SU-DHL-6 (cell line): ENCODE data around the gene KHDC4.

Source experiments
- H2AFZ ChIP-seq: fragments of 200-600 bp; sonication (generic); 2 replicates; pipeline ENCODE4 v1.6.1; 2014; ENCODE audit warnings: low read depth, mild to moderate bottlenecking, moderate library complexity, mixed read lengths, antibody characterized with exemption, low read length; ENCODE audit not compliant: severe bottlenecking
- H3F3A ChIP-seq: fragments of 200-600 bp; shearing (Covaris generic); 2 replicates; pipeline ENCODE4 v1.6.0; 2016; ENCODE audit warnings: antibody characterized with exemption, mild to moderate bottlenecking; ENCODE audit not compliant: insufficient read depth
- H3K27ac ChIP-seq: fragments of 200-600 bp; sonication (generic); 2 replicates; pipeline ENCODE4 v1.5.1; 2016; ENCODE audit warnings: low read depth, mild to moderate bottlenecking, low read length, moderate library complexity, mixed read lengths
- H3K27me3 ChIP-seq: fragments of 200-600 bp; sonication (generic), shearing (Covaris generic); 2 replicates; pipeline ENCODE4 v1.6.0; 2014; ENCODE audit warnings: mild to moderate bottlenecking, low read length
- H3K36me3 ChIP-seq: fragments of 200-600 bp; sonication (generic); 2 replicates; pipeline ENCODE4 v1.6.1; 2014; ENCODE audit warnings: mild to moderate bottlenecking, low read length, mixed read lengths
- H3K4me2 ChIP-seq: fragments of 300-600, 200-600 bp; shearing (Covaris generic), sonication (generic); 2 replicates; pipeline ENCODE4 v1.6.0; 2014; ENCODE audit warnings: low read length, low read depth, mild to moderate bottlenecking; ENCODE audit not compliant: poor library complexity, severe bottlenecking
- H3K4me3 ChIP-seq: fragments of 200-600 bp; sonication (generic); 2 replicates; pipeline ENCODE4 v1.5.1; 2014; ENCODE audit warnings: antibody characterized with exemption, low read length, mild to moderate bottlenecking, mixed read lengths; ENCODE audit not compliant: insufficient read depth, poor library complexity, severe bottlenecking
- H3K79me2 ChIP-seq: fragments of 200-600 bp; sonication (generic); 2 replicates; pipeline ENCODE4 v1.6.1; 2014; ENCODE audit warnings: mild to moderate bottlenecking, low read length, moderate library complexity; ENCODE audit not compliant: insufficient read depth
- H3K9ac ChIP-seq: fragments of 200-600 bp; sonication (generic); 2 replicates; pipeline ENCODE4 v1.7.0; 2014; ENCODE audit warnings: mild to moderate bottlenecking, low read length
- H3K9me2 ChIP-seq: fragments of 200-600 bp; sonication (generic); replicated peaks from 2 replicates; pipeline ENCODE4 v1.6.1; 2014; ENCODE audit warnings: low read length; ENCODE audit not compliant: insufficient read depth
- H3K9me3 ChIP-seq: fragments of 200-600 bp; sonication (generic); 2 replicates; pipeline ENCODE4 v1.6.1; 2014; ENCODE audit warnings: low read length, mixed read lengths; ENCODE audit not compliant: insufficient read depth
- H4K20me1 ChIP-seq: fragments of 200-600 bp; sonication (generic); 2 replicates; pipeline ENCODE4 v1.6.1; 2014; ENCODE audit warnings: low read depth, mild to moderate bottlenecking, antibody characterized with exemption, low read length, moderate library complexity, mixed read lengths
- CTCF ChIP-seq: fragments of 200-600 bp; sonication (generic); IDR thresholded peaks from one replicate; pipeline ENCODE4 v1.5.1; 2017; ENCODE audit warnings: antibody characterized with exemption, mild to moderate bottlenecking, low read length, moderate library complexity; ENCODE audit not compliant: insufficient read depth, poor library complexity, severe bottlenecking
- EZH2phosphoT487 ChIP-seq: fragments of 200-600 bp; sonication (generic), shearing (Covaris generic); conservative IDR thresholded peaks from 2 replicates; pipeline ENCODE4 v1.6.1; 2018; ENCODE audit warnings: mild to moderate bottlenecking, antibody characterized with exemption, low read length, moderate library complexity, mixed read lengths

KHDC4 gene

GRCh38 chr1:155892796-155893195, 41.4 kb downstream of the KHDC4 start:
- H3K4me3 ChIP-seq, result no peak overlapping the region
- H3K9me3 ChIP-seq, result no peaks in the 10 kb centered on the region
- H3K27ac ChIP-seq, result no peak overlapping the region
- H4K20me1 ChIP-seq, result no peaks in the 10 kb centered on the region
- no peak overlapping the region for H3K4me2 ChIP-seq
- no peaks in the 10 kb centered on the region for H3K27me3 ChIP-seq
- H3K36me3 ChIP-seq, result peaks cover 5% of the 10 kb centered on the region; the same call in 1 of the 2 replicates
- no peak overlapping the region for H2AFZ ChIP-seq
- no peaks in the 10 kb centered on the region for H3K79me2 ChIP-seq
- H3K9ac ChIP-seq, result no peak overlapping the region
- 0 out of 2 replicates have a peak, but pooled peaks cover 5% of the 10 kb centered on the region for H3F3A ChIP-seq
- no peaks in the 10 kb centered on the region for H3K9me2 ChIP-seq
- no peak for TF ChIP-seq EZH2phosphoT487
- TF ChIP-seq CTCF, result no peak

GRCh38 chr1:155890251-155890650, 44.0 kb downstream of the KHDC4 start:
- Histone ChIP-seq H3K27ac (no peak overlapping the region), H2AFZ (no peak overlapping the region), H3K27me3 (no peaks in the 10 kb centered on the region), H3K79me2 (no peaks in the 10 kb centered on the region), H3K4me2 (no peak overlapping the region), H4K20me1 (no peaks in the 10 kb centered on the region), H3K36me3 (no peaks in the 10 kb centered on the region), H3K4me3 (no peak overlapping the region), H3F3A (0 out of 2 replicates have a peak, but pooled peaks cover 5% of the 10 kb centered on the region), H3K9me3 (no peaks in the 10 kb centered on the region), H3K9ac (no peak overlapping the region), H3K9me2 (no peaks in the 10 kb centered on the region)
- TF ChIP-seq CTCF, result no peak
- no peak for TF ChIP-seq EZH2phosphoT487

GRCh38 chr1:155889566-155889965, 44.6 kb downstream of the KHDC4 start:
- no peak overlapping the region for H3K4me2 ChIP-seq
- no peak overlapping the region for H3K9ac ChIP-seq
- 0 out of 2 replicates have a peak, but pooled peaks cover 5% of the 10 kb centered on the region for H3F3A ChIP-seq
- no peaks in the 10 kb centered on the region for H3K36me3 ChIP-seq
- TF ChIP-seq CTCF (no peak), EZH2phosphoT487 (no peak)
- no peak overlapping the region for H3K4me3 ChIP-seq
- no peaks in the 10 kb centered on the region for H3K9me3 ChIP-seq
- H3K79me2 ChIP-seq, result no peaks in the 10 kb centered on the region
- H2AFZ ChIP-seq, result no peak overlapping the region
- no peaks in the 10 kb centered on the region for H3K9me2 ChIP-seq
- no peaks in the 10 kb centered on the region for H4K20me1 ChIP-seq
- no peak overlapping the region for H3K27ac ChIP-seq
- H3K27me3 ChIP-seq, result no peaks in the 10 kb centered on the region

GRCh38 chr1:155888481-155888880, 45.7 kb downstream of the KHDC4 start:
- Histone ChIP-seq H3K27me3 (no peaks in the 10 kb centered on the region), H3K79me2 (no peaks in the 10 kb centered on the region), H3K9me3 (no peaks in the 10 kb centered on the region), H3K36me3 (no peaks in the 10 kb centered on the region), H3K27ac (no peak overlapping the region), H4K20me1 (no peaks in the 10 kb centered on the region), H3K4me2 (no peak overlapping the region), H2AFZ (no peak overlapping the region), H3K9ac (no peak overlapping the region), H3F3A (0 out of 2 replicates have a peak, but pooled peaks cover 5% of the 10 kb centered on the region), H3K9me2 (no peaks in the 10 kb centered on the region), H3K4me3 (no peak overlapping the region)
- TF ChIP-seq EZH2phosphoT487 (no peak), CTCF (no peak)
